Amniotic stem cell (primary cell): Measurements from ENCODE around the gene APOBEC3H.

ENCODE experiments used
- DNase-seq: peaks from one replicate; lab custom pipeline; 2025; lab: John Stamatoyannopoulos, UW

APOBEC3H gene

DNA sequence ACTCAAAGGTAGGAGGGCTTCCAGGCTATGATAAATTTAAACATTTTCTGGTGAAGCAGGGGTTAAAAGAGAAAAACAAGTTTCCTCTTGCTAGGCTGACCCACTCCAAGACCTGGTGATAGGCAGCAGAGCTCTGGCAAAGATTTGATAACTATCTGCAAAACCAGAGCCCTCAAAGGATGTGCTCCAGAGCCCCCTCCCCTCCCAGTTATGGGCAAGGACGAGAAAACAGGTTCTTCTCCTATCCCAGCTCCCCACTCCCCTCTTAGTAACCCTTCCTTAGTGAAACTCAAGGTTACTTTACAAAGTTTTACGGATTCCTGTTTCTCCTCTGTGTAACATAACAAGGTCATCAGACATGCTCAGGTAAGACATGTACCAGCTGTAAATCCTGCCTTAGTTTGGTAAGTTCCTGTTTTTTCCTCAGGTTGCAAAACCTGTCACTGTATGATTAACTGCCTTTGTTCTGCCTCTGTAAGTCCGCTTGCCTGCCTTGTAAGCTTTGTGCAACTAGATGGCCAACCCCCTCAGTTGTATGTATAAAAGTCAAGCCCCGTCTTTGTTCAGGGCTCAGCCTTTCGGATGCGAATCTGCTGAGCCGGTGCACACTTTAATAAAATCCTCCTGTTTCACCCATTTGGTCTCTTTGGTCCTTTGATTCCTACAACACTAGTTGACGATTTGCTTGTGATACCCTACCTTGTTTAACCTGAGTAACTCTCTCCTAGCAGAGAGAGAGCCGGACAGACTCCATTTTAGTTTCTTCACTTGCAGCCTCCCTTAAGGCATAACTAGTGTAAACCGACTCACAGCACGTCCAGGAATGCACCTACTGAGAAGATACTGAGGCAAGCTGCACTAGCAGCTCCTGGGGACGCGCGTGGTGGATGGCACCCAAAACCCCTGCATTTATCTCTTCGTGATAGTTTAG, 13.9 kb downstream of the APOBEC3H start:
- no peak for DNase-seq

DNA sequence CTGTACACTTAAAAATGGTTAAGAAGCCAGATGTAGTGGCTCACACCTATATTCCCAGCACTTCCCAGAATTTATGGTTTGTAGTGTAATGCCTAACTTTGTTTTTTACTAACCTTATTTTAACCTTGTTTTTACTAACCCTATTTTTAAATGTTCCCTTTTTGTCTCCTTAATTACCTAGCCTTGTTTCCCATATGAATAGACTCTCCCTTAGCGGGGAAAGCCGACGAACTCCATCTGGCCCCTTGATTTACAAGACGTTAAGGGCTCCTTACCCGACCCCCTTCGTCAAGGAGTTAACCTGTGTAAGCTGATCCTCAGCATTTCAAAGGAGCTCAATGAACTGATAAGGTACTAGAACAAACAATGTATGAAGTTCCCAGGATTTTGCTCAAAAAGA, 17.1 kb downstream of the APOBEC3H start:
- no peak for DNase-seq

DNA sequence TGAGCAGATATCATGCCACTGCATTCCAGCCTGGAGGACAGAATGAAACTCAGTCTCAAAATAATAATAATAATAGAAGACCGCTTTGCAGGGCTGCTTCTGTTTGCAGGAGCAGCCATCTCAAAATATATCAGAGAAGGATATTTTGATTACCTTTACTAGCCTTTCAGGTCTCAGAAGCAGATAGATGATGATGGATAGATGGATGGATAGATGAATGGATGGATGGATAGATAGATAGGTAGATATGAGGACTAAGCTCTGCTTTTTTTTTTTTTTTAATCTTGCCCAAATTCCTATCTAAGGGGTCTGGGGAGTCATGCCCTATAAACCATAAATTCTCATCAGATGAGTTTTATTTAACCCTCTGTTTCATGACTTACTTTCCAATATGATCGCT, 18.5 kb downstream of the APOBEC3H start:
- no peak for DNase-seq

- no peak for DNase-seq
These were observed 19.1 kb downstream of the APOBEC3H start for GRCh38 chr22:39115977-39116621.

GRCh38 chr22:39117585-39118191, 20.6 kb downstream of the APOBEC3H start:
- no peak for DNase-seq

DNA sequence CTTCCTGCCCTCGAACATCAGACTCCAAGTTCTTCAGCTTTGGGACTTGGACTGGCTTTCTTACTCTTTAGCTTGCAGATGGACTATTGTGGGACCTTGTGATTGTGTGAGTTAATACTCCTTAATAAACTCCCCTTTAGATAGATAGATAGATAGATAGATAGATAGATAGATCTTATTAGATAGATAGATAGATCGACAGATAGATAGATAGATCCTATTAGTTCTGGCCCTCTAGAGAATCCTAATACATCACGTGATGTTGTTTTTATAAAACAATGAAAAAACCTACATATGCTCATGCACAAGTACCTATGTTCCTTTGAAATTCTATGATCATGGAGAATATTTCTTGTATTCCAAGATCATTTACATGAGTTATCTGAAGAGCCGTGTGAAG, 23.9 kb downstream of the APOBEC3H start:
- no peak for DNase-seq

- no peak for DNase-seq
These were observed 25.9 kb downstream of the APOBEC3H start for GRCh38 chr22:39122772-39123470.

GRCh38 chr22:39123751-39124581, 26.9 kb downstream of the APOBEC3H start:
- no peak for DNase-seq

DNA sequence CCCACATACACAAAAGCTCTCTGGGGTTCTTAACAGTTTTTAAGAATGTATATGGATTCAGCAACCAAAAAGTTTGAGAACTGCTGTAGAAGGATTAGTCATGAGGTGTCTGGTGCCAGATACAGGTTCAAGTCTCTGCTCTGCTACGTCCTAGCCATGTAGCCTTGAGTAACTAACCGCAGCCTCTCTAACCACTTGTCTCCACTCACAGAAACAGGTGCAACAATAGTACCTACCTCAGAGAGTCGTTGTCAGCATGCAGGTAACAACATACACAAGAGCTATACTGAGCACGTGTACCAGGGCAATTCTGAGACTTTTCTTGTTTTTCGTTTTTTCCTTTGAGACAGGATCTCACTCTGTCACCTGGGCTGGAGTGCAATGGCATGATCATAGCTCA, 28.6 kb downstream of the APOBEC3H start:
- DNase-seq = no peak

DNA sequence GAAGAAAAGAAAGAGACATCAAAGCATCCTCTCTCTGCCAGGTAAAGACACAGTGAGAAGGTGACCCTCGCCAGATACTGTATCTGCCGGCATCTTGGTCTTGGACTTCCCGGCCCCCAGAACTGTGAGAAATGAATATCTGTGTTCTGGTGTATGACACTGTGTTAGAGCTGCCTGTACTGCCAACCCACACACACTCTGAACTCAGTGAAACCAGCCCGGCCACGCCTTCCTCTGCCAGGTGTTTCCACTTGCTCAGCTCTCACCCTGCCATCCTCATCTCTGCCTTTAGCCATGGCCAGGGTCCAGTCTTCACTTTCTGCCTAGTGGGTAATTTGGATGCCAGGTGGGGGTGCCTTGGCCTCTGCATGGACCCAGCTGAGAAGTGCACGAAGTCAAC, 31.5 kb downstream of the APOBEC3H start:
- DNase-seq = no peak

GRCh38 chr22:39129081-39129480, 32.0 kb downstream of the APOBEC3H start:
- DNase-seq = no peak

GRCh38 chr22:39129746-39130145, 32.7 kb downstream of the APOBEC3H start:
- no peak for DNase-seq

DNA sequence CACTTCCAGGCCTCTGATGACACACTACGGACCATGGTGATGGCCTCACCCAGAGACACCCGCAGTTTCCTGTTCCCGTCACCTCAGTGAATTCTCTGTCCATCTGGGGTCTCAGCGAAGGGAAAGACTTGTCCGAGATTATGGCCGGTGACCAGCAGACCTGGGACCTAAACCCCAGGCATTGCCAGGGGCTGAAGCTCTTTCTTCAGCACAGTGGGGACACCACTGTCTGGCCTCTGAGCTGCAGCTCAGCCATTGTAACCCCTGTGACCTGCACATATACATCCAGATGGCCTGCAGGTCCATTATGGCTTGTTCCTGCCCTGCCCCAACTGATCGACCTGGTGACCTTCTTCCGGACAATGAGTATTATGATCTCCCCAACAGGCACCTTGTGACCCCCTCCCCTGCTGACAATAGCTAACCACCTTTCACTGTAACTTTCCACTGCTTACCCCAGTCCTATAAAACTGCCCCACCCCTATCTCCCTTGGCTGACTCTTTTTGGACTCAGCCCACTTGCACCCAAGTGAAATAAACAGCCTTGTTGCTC, 33.2 kb downstream of the APOBEC3H start:
- no peak for DNase-seq

- DNase-seq = no peak
These were observed 34.1 kb downstream of the APOBEC3H start for GRCh38 chr22:39130892-39131855.

GRCh38 chr22:39132281-39132680, 35.2 kb downstream of the APOBEC3H start:
- DNase-seq = no peak

GRCh38 chr22:39132871-39133524, 36.0 kb downstream of the APOBEC3H start:
- DNase-seq = no peak

- DNase-seq = no peak
These were observed 36.8 kb downstream of the APOBEC3H start for GRCh38 chr22:39133871-39134270.

GRCh38 chr22:39134366-39135091, 37.5 kb downstream of the APOBEC3H start:
- no peak for DNase-seq
